CD14-positive monocyte (primary cell): ENCODE data around the gene IGF2BP1. TPM values are rescaled to one million over a fixed set of nuclear protein-coding genes. Genes with fewer than 3 reads are reported as not detected.

Experiments used
- DNase-seq, 3 donors: peaks; one replicate each; pipeline ENCODE4 v3.0.0-alpha.2; 2011 to 2022
- H2AFZ ChIP-seq: 2 replicates; pipeline ENCODE4 v1.6.0; 2012; ENCODE audit warnings: mild to moderate bottlenecking, low read depth, low read length, inconsistent platforms; ENCODE audit not compliant: insufficient read depth, poor library complexity, severe bottlenecking
- H3K27ac ChIP-seq, 2 donors: 1 replicate in 1 of 2; 2 replicates in 1 of 2; pipeline ENCODE4 v1.5.1; 2012 to 2013; ENCODE audit warnings: low read length in 2 of 2, control low read depth in 1 of 2, inconsistent platforms in 1 of 2, low read depth in 1 of 2, mild to moderate bottlenecking in 1 of 2
- H3K27me3 ChIP-seq, 2 donors: one replicate each; pipeline versions ENCODE4 v1.6.0 to v1.6.1; 2011 to 2013; ENCODE audit warnings: low read length in 2 of 2; ENCODE audit not compliant: control insufficient read depth in 2 of 2, insufficient read depth in 2 of 2
- H3K36me3 ChIP-seq, 2 donors: replicated peaks in 1 of 2; 1 replicate in 1 of 2; 2 replicates in 1 of 2; pipeline versions ENCODE4 v1.5.1 to v1.6.1; 2012 to 2013; ENCODE audit warnings: low read length in 2 of 2, control low read depth in 1 of 2, inconsistent platforms in 1 of 2, mild to moderate bottlenecking in 1 of 2; ENCODE audit not compliant: insufficient read depth in 2 of 2, control insufficient read depth in 1 of 2
- H3K4me1 ChIP-seq, 2 donors: 1 replicate in 1 of 2; 2 replicates in 1 of 2; pipeline versions ENCODE4 v1.5.1 to v1.6.1; 2012 to 2013; ENCODE audit warnings: low read length in 2 of 2, control low read depth in 1 of 2, inconsistent platforms in 1 of 2, mild to moderate bottlenecking in 1 of 2, moderate library complexity in 1 of 2; ENCODE audit not compliant: insufficient read depth in 2 of 2, control insufficient read depth in 1 of 2
- H3K4me2 ChIP-seq: replicated peaks from 2 replicates; pipeline ENCODE3; 2012; ENCODE audit warnings: low read length, moderate library complexity, mild to moderate bottlenecking; ENCODE audit not compliant: poor library complexity, severe bottlenecking; ENCODE audit errors: extremely low read depth
- H3K4me3 ChIP-seq, 3 experiments: fragments of 200-600 bp in 1 of 3; sonication (generic) in 1 of 3; replicated peaks in 1 of 3; 1 replicate in 2 of 3; 2 replicates in 1 of 3; pipeline ENCODE4 v1.5.1; 2011 to 2013; ENCODE audit warnings: low read length in 3 of 3, mild to moderate bottlenecking in 3 of 3, control low read depth in 2 of 3, low read depth in 2 of 3, inconsistent platforms in 1 of 3, moderate library complexity in 1 of 3
- H3K79me2 ChIP-seq: 2 replicates; pipeline ENCODE4 v1.6.0; 2012; ENCODE audit warnings: mild to moderate bottlenecking, control low read depth, inconsistent platforms, low read length, moderate library complexity; ENCODE audit not compliant: insufficient read depth
- H3K9ac ChIP-seq: 2 replicates; pipeline ENCODE4 v1.6.0; 2017; ENCODE audit warnings: low read length, mild to moderate bottlenecking; ENCODE audit not compliant: insufficient read depth, poor library complexity, severe bottlenecking
- H3K9me3 ChIP-seq, 2 donors: replicated peaks in 1 of 2; 1 replicate in 1 of 2; 2 replicates in 1 of 2; pipeline versions ENCODE4 v1.5.1 to v1.6.1; 2012 to 2013; ENCODE audit warnings: low read length in 2 of 2, control low read depth in 1 of 2; ENCODE audit not compliant: control insufficient read depth in 1 of 2, insufficient read depth in 1 of 2
- H4K20me1 ChIP-seq: 2 replicates; pipeline ENCODE4 v1.6.0; 2012; ENCODE audit warnings: mild to moderate bottlenecking, low read length, control low read depth, moderate library complexity; ENCODE audit not compliant: insufficient read depth
- H3K27ac Mint-ChIP-seq, 7 donors: one replicate each; pipeline ENCODE4 v1.8.0; 2020; ENCODE audit warnings: mild to moderate bottlenecking in 7 of 7, mixed read lengths in 7 of 7, moderate library complexity in 6 of 7, inconsistent platforms in 2 of 7
- H3K27me3 Mint-ChIP-seq, 3 donors: one replicate each; pipeline ENCODE4 v1.8.0; 2021 to 2022; ENCODE audit warnings: low read depth in 3 of 3, mild to moderate bottlenecking in 3 of 3, mixed read lengths in 3 of 3, moderate library complexity in 3 of 3, inconsistent platforms in 1 of 3
- H3K36me3 Mint-ChIP-seq, 2 donors: one replicate each; pipeline ENCODE4 v1.8.0; 2020; ENCODE audit warnings: mixed read lengths in 2 of 2, inconsistent platforms in 1 of 2, mild to moderate bottlenecking in 1 of 2
- H3K4me1 Mint-ChIP-seq: one replicate; pipeline ENCODE4 v1.8.0; 2020; ENCODE audit warnings: mild to moderate bottlenecking, mixed read lengths
- H3K4me3 Mint-ChIP-seq, 2 donors: one replicate each; pipeline ENCODE4 v1.8.0; 2020; ENCODE audit warnings: mild to moderate bottlenecking in 2 of 2, mixed read lengths in 2 of 2, moderate library complexity in 1 of 2
- H3K9me3 Mint-ChIP-seq, 7 donors: one replicate each; pipeline ENCODE4 v1.8.0; 2020 to 2022; ENCODE audit warnings: mixed read lengths in 7 of 7, mild to moderate bottlenecking in 6 of 7, moderate library complexity in 6 of 7, inconsistent platforms in 2 of 7
- WGBS: methylation state at CpG from one replicate; pipeline ENCODE4 v1.1.5; 2013; ENCODE audit warnings: missing lambda C conversion rate; ENCODE audit not compliant: insufficient coverage; 5-methylcytosine and 5-hydroxymethylcytosine counted together
- intact Hi-C, 2 donors: fragments of 100-400 bp; cut with micrococcal nuclease; formaldehyde crosslinking; loops; one replicate each; pipeline versions ENCODE4 v1.15.0 to v1.15.1; 2023
- polyA plus RNA-seq, 3 donors: library from polyadenylated mRNA; depleted of rRNA in 1 of 3; unstranded in 2 of 3; stranded (reverse) in 1 of 3; fragments of 300-500 nt in 2 of 3; fragments of >200 nt in 1 of 3; fragmentation: Illumina TruSeq in 2 of 3; gene quantifications; 1 replicate in 2 of 3; 2 replicates in 1 of 3; pipeline ENCODE4 v1.2.3, GENCODE V29; 2012 to 2021
- TF ChIP-seq, protein P1 (sequence below): fragments of 200-600 bp; IDR thresholded peaks from one replicate; pipeline ENCODE4 v1.8.0; 2022; ENCODE audit warnings: antibody characterized with exemption, mild to moderate bottlenecking

IGF2BP1 gene
- polyA plus RNA-seq, 3 donors, result not detected

GRCh38 chr17:49012769-49013255, 15.6 kb downstream of the IGF2BP1 start:
- no peak overlapping the region for H2AFZ ChIP-seq
- peaks cover 0 to 2% (median 0%) of the 10 kb centered on the region in 7 donors for H3K9me3 Mint-ChIP-seq
- H3K9ac ChIP-seq, result no peak overlapping the region
- H3K4me3 Mint-ChIP-seq, result no peak overlapping the region
- no peak overlapping the region for H3K4me3 ChIP-seq
- H3K4me1 Mint-ChIP-seq, result no peaks in the 10 kb centered on the region
- no peak for DNase-seq
- H3K4me1 ChIP-seq, result no peaks in the 10 kb centered on the region
- H3K27me3 Mint-ChIP-seq, result peaks cover 56 to 81% (median 73%) of the 10 kb centered on the region in 3 donors
- H3K36me3 ChIP-seq, result no peaks in the 10 kb centered on the region
- no peak overlapping the region for H3K27ac Mint-ChIP-seq
- WGBS, result 79% methylated on average over 5 of the region's 9 CpGs
- no peaks in the 10 kb centered on the region for H3K79me2 ChIP-seq
- no peak overlapping the region for H3K27ac ChIP-seq
- intact Hi-C loops, result no loop called here
- H3K36me3 Mint-ChIP-seq, result no peaks in the 10 kb centered on the region
- H3K27me3 ChIP-seq, result peaks cover 10 to 59% of the 10 kb centered on the region in 2 donors
- H3K9me3 ChIP-seq, result no peaks in the 10 kb centered on the region
- TF ChIP-seq, protein P1, sequence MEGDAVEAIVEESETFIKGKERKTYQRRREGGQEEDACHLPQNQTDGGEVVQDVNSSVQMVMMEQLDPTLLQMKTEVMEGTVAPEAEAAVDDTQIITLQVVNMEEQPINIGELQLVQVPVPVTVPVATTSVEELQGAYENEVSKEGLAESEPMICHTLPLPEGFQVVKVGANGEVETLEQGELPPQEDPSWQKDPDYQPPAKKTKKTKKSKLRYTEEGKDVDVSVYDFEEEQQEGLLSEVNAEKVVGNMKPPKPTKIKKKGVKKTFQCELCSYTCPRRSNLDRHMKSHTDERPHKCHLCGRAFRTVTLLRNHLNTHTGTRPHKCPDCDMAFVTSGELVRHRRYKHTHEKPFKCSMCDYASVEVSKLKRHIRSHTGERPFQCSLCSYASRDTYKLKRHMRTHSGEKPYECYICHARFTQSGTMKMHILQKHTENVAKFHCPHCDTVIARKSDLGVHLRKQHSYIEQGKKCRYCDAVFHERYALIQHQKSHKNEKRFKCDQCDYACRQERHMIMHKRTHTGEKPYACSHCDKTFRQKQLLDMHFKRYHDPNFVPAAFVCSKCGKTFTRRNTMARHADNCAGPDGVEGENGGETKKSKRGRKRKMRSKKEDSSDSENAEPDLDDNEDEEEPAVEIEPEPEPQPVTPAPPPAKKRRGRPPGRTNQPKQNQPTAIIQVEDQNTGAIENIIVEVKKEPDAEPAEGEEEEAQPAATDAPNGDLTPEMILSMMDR, result no peak
- no peaks in the 10 kb centered on the region for H4K20me1 ChIP-seq
- no peak overlapping the region for H3K4me2 ChIP-seq

GRCh38 chr17:49013311-49014213, 16.4 kb downstream of the IGF2BP1 start:
- 57% methylated on average over 40 of the region's 65 CpGs for WGBS
- H3K27ac Mint-ChIP-seq, result no peak overlapping the region
- Histone ChIP-seq H2AFZ (no peak overlapping the region), H3K36me3 (no peaks in the 10 kb centered on the region), H3K79me2 (no peaks in the 10 kb centered on the region), H3K4me1 (no peaks in the 10 kb centered on the region), H3K27me3 (peaks cover 7 to 53% of the 10 kb centered on the region in 2 donors), H3K4me2 (no peak overlapping the region), H3K9ac (no peak overlapping the region), H3K27ac (no peak overlapping the region), H4K20me1 (no peaks in the 10 kb centered on the region), H3K9me3 (no peaks in the 10 kb centered on the region), H3K4me3 (no peak overlapping the region)
- H3K36me3 Mint-ChIP-seq, result no peaks in the 10 kb centered on the region
- peaks cover 0 to 2% (median 0%) of the 10 kb centered on the region in 7 donors for H3K9me3 Mint-ChIP-seq
- peaks cover 53 to 77% (median 71%) of the 10 kb centered on the region in 3 donors for H3K27me3 Mint-ChIP-seq
- intact Hi-C loops, result no loop called here
- no peaks in the 10 kb centered on the region for H3K4me1 Mint-ChIP-seq
- TF ChIP-seq, protein P1, result no peak
- DNase-seq, result no peak
- peak overlapping the region in 1 of 2 donors; percentile 51 for H3K4me3 Mint-ChIP-seq
